Testis (tissue), 3 donors: ENCODE measurements around the gene CELF2. TPM values are rescaled to one million over a fixed set of nuclear protein-coding genes. Genes with fewer than 3 reads are reported as not detected.

ENCODE experiments used
- DNase-seq: peaks from one replicate; pipeline ENCODE4 v3.0.0-alpha.2; 2019
- H3K27ac ChIP-seq, 2 donors: fragments of 200-600 bp; sonication (generic); one replicate each; pipeline ENCODE4 v1.5.1; 2019
- H3K27me3 ChIP-seq: fragments of 200-600 bp; sonication (generic); one replicate; pipeline ENCODE4 v1.5.1; 2019
- H3K36me3 ChIP-seq: fragments of 200-600 bp; sonication (generic); one replicate; pipeline ENCODE4 v1.5.1; 2017; ENCODE audit warnings: low read depth; ENCODE audit errors: missing control alignments
- H3K4me1 ChIP-seq: fragments of 200-600 bp; sonication (generic); one replicate; pipeline ENCODE4 v1.5.1; 2019
- H3K4me3 ChIP-seq, 2 donors: fragments of 200-600 bp; sonication (generic); one replicate each; pipeline ENCODE4 v1.5.1; 2017 to 2019
- H3K9me3 ChIP-seq: fragments of 200-600 bp; sonication (generic); one replicate; pipeline ENCODE4 v1.5.1; 2017
- CTCF ChIP-seq, 3 experiments: fragments of 450-650 bp in 2 of 3; fragments of 200-600 bp in 1 of 3; sonication (generic) in 1 of 3; IDR thresholded peaks; one replicate each; pipeline ENCODE4 v1.5.1; 2016 to 2019; ENCODE audit warnings: antibody characterized with exemption in 3 of 3, mild to moderate bottlenecking in 2 of 3, moderate library complexity in 1 of 3
- POLR2A ChIP-seq: fragments of 450-650 bp; IDR thresholded peaks from one replicate; pipeline ENCODE4 v1.6.1; 2017; ENCODE audit warnings: antibody characterized with exemption, mild to moderate bottlenecking, moderate library complexity
- WGBS, 2 donors: methylation state at CpG; one replicate each; pipeline ENCODE4 v1.1.5; 2018; 5-methylcytosine and 5-hydroxymethylcytosine counted together
- intact Hi-C: fragments of 100-400 bp; cut with DNase I; formaldehyde crosslinking; loops from one replicate; pipeline ENCODE4 v1.15.1; 2023; ENCODE audit warnings: low total_unique reads
- polyA plus RNA-seq: library from polyadenylated mRNA; stranded (reverse); fragments of 350-450 nt; fragmentation: Illumina TruSeq; extraction: RNeasy Lipid Tissue Mini Kit (QIAGEN cat#74804); gene quantifications from one replicate; pipeline ENCODE4 v1.2.3, GENCODE V29; 2014; ENCODE audit warnings: low read depth, low replicate concordance; ENCODE audit not compliant: insufficient read depth
- total RNA-seq, 2 donors: library from RNA; depleted of rRNA; stranded (reverse); fragments of >200 nt; gene quantifications; one replicate each; pipeline ENCODE4 v1.2.3, GENCODE V29; 2016

The CELF2 gene
- total and polyA plus RNA-seq, 3 donors from 2014 or later = 17.5 to 41.6 (median 27.8) TPM

DNA sequence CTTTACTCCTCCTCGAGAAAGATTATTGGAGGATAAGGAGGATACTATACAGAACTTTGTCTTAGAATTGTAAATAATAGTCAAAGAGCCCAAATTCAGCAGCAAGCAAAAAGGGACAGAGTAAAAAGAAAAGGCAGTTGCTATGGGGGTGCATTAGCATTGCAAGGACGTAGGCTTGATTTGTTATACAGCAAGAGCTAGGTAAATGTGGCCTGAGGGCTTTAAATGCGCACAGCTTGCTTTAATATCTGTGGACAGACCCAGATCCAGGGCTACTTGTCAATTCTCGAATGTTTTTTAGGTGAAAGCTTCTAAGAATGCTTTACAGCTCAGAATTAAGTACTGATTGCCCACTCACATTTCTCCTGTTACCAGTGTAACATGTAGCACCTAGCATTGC is 58.5 kb downstream of the CELF2 start:
- Histone ChIP-seq H3K27me3 (no peaks in the 10 kb centered on the region), H3K27ac (no peak overlapping the region), H3K4me3 (no peak overlapping the region), H3K4me1 (no peaks in the 10 kb centered on the region), H3K36me3 (no peaks in the 10 kb centered on the region), H3K9me3 (no peaks in the 10 kb centered on the region)
- 79 to 82% methylated on average over 4 of the region's 4 CpGs for WGBS, 2 donors
- TF ChIP-seq POLR2A (no peak), CTCF (IDR thresholded peaks at IDR 0.05) (no peak)
- DNase-seq = no peak
- intact Hi-C loops = no loop called here

DNA sequence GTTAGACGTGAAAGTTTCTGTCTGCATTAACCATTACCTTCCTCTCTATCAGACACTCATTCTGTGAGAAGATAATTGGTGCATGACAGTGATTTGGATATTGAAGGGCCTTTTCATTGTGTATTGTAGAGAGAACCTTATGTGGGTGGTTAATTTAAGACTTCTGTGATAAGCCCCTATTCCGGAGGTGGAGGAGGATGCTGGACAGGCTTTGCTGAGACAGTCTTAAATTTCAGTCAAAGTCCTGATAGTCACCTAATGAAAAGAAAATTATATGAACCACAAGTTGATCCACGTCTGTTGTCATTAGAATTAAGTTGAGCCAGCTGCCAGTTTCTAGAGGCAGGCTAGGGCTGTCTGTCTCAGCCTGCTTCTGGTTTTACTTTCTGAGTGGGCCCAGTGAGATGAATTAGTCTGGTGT is 62.9 kb downstream of the CELF2 start:
- no peak overlapping the region for H3K4me3 ChIP-seq
- H3K36me3 ChIP-seq = no peaks in the 10 kb centered on the region
- WGBS, 2 donors = 65 to 80% methylated on average over 3 of the region's 3 CpGs
- intact Hi-C loops = no loop called here
- no peak for TF ChIP-seq CTCF (IDR thresholded peaks at IDR 0.05)
- no peak for TF ChIP-seq POLR2A
- no peak overlapping the region for H3K27ac ChIP-seq
- H3K9me3 ChIP-seq = no peaks in the 10 kb centered on the region
- no peaks in the 10 kb centered on the region for H3K27me3 ChIP-seq
- no peak for DNase-seq
- peaks cover 5% of the 10 kb centered on the region for H3K4me1 ChIP-seq

- H3K27ac ChIP-seq = no peak overlapping the region
- H3K36me3 ChIP-seq = no peaks in the 10 kb centered on the region
- TF ChIP-seq POLR2A = no peak
- no peak for TF ChIP-seq CTCF (IDR thresholded peaks at IDR 0.05)
- H3K4me1 ChIP-seq = peaks cover 5% of the 10 kb centered on the region
- intact Hi-C loops = no loop called here
- no peak overlapping the region for H3K4me3 ChIP-seq
- no peaks in the 10 kb centered on the region for H3K27me3 ChIP-seq
- no peak for DNase-seq
- H3K9me3 ChIP-seq = no peaks in the 10 kb centered on the region
- WGBS, 2 donors = 29 to 35% methylated on average over 3 of the region's 3 CpGs
These were observed 63.7 kb downstream of the CELF2 start for GRCh38 chr10:11081408-11081807.

GRCh38 chr10:11082526-11082925 is 64.9 kb downstream of the CELF2 start:
- Histone ChIP-seq H3K4me3 (no peak overlapping the region), H3K9me3 (no peaks in the 10 kb centered on the region), H3K27me3 (no peaks in the 10 kb centered on the region), H3K27ac (no peak overlapping the region), H3K4me1 (peaks cover 5% of the 10 kb centered on the region), H3K36me3 (no peaks in the 10 kb centered on the region)
- intact Hi-C loops = no loop called here
- WGBS, 2 donors = 0% methylated on average over 1 of the region's 1 CpG
- no peak for DNase-seq
- TF ChIP-seq CTCF (IDR thresholded peaks at IDR 0.05) = no peak
- TF ChIP-seq POLR2A = no peak

DNA sequence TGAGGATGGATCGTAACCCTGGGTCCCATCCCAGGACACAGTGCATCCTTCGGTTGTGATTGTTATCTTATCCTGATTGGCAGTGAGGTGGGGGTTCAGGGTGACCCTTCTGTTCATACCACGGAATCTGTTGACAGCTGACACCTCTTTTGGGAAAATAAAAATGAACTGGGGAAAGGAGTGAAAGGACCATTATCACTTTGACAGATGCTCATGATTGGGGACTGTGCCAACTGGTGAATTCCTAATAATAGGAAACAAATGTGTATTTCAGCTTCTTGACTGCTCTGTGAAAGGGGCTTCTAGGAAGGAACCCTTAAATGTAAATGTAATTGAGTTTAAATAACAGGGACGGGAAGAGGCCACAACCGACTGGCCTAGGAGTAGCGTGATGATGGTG is 65.4 kb downstream of the CELF2 start:
- Histone ChIP-seq H3K27ac (no peak overlapping the region), H3K36me3 (no peaks in the 10 kb centered on the region), H3K27me3 (no peaks in the 10 kb centered on the region), H3K9me3 (no peaks in the 10 kb centered on the region), H3K4me1 (peaks cover 5% of the 10 kb centered on the region), H3K4me3 (no peak overlapping the region)
- 91 to 96% methylated on average over 6 of the region's 6 CpGs for WGBS, 2 donors
- intact Hi-C loops = no loop called here
- DNase-seq = no peak
- TF ChIP-seq CTCF (IDR thresholded peaks at IDR 0.05) = no peak
- no peak for TF ChIP-seq POLR2A
